Measurements from ENCODE around the gene DLG5. TPM values are rescaled to one million over a fixed set of nuclear protein-coding genes. Genes with fewer than 3 reads are reported as not detected.

DLG5 gene
- polyA plus RNA-seq, 3 donors, result 0.14 to 0.77 TPM; not detected in 1

GRCh38 chr10:77901743-77902142 lies 24.8 kb downstream of the DLG5 start:
- 93% methylated on average over 6 of the region's 6 CpGs for WGBS (ENCODE audit: insufficient coverage)
- Histone ChIP-seq H3K4me2 (replicated peaks; ENCODE audit: extremely low read depth, low read length, poor library complexity, severe bottlenecking) (no peak overlapping the region), H3K27me3 (ENCODE audit: control insufficient read depth in 2 of 2, insufficient read depth in 2 of 2, low read length in 2 of 2) (no peaks in the 10 kb centered on the region), H2AFZ (ENCODE audit: insufficient read depth, low read depth, low read length, poor library complexity, severe bottlenecking) (no peak overlapping the region), H3K4me3 (replicated peaks in 1 of 3; ENCODE audit: low read depth in 2 of 3, low read length in 3 of 3) (no peak overlapping the region), H4K20me1 (ENCODE audit: insufficient read depth, low read length) (no peaks in the 10 kb centered on the region), H3K79me2 (ENCODE audit: insufficient read depth, low read length) (no peaks in the 10 kb centered on the region), H3K27ac (ENCODE audit: low read depth in 1 of 2, low read length in 2 of 2) (no peak overlapping the region), H3K4me1 (ENCODE audit: control insufficient read depth in 1 of 2, insufficient read depth in 2 of 2, low read length in 2 of 2) (peaks cover 2 to 8% of the 10 kb centered on the region in 2 donors), H3K36me3 (replicated peaks in 1 of 2; ENCODE audit: control insufficient read depth in 1 of 2, insufficient read depth in 2 of 2, low read length in 2 of 2) (no peaks in the 10 kb centered on the region), H3K9me3 (replicated peaks in 1 of 2; ENCODE audit: control insufficient read depth in 1 of 2, insufficient read depth in 1 of 2, low read length in 2 of 2) (no peaks in the 10 kb centered on the region), H3K9ac (ENCODE audit: insufficient read depth, low read length, poor library complexity, severe bottlenecking) (no peak overlapping the region)
- H3K36me3 Mint-ChIP-seq, result no peaks in the 10 kb centered on the region
- no peak overlapping the region for H3K4me3 Mint-ChIP-seq
- H3K27ac Mint-ChIP-seq, result peak overlapping the region in 1 of 7 donors; percentile 3
- H3K27me3 Mint-ChIP-seq (ENCODE audit: low read depth in 3 of 3), result peaks cover 6 to 8% (median 6%) of the 10 kb centered on the region in 3 donors
- peaks cover 10% of the 10 kb centered on the region for H3K4me1 Mint-ChIP-seq
- intact Hi-C loops (cut with micrococcal nuclease), result no loop called here
- no peak for DNase-seq
- peaks cover 0 to 1% (median 0%) of the 10 kb centered on the region in 7 donors for H3K9me3 Mint-ChIP-seq
- TF ChIP-seq, protein P1, sequence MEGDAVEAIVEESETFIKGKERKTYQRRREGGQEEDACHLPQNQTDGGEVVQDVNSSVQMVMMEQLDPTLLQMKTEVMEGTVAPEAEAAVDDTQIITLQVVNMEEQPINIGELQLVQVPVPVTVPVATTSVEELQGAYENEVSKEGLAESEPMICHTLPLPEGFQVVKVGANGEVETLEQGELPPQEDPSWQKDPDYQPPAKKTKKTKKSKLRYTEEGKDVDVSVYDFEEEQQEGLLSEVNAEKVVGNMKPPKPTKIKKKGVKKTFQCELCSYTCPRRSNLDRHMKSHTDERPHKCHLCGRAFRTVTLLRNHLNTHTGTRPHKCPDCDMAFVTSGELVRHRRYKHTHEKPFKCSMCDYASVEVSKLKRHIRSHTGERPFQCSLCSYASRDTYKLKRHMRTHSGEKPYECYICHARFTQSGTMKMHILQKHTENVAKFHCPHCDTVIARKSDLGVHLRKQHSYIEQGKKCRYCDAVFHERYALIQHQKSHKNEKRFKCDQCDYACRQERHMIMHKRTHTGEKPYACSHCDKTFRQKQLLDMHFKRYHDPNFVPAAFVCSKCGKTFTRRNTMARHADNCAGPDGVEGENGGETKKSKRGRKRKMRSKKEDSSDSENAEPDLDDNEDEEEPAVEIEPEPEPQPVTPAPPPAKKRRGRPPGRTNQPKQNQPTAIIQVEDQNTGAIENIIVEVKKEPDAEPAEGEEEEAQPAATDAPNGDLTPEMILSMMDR (IDR thresholded peaks at IDR 0.05), result no peak

DNA sequence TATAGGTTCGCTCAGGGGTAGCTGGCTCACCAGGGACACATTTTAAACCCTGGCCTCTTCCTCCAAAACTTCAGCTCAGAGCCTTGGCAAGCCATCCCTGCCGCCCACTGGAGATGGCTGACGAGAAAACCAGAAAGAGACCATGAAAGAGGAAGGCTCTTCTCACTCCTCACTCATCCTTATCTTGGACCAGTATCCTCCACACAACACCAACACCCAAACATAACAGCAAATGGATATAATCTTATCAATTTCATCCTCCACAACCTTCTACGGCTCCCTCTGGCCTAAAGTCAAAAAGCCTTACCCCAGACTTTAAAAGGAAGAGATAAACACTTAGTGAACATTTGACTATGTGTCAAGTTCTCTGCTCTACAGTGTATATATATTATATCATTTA lies 26.9 kb downstream of the DLG5 start:
- Mint-ChIP-seq H3K4me3 (no peak overlapping the region), H3K27me3 (ENCODE audit: low read depth in 3 of 3) (peaks cover 6 to 9% (median 8%) of the 10 kb centered on the region in 3 donors), H3K4me1 (peaks cover 10% of the 10 kb centered on the region), H3K27ac (no peak overlapping the region), H3K36me3 (no peaks in the 10 kb centered on the region), H3K9me3 (peaks cover 0 to 1% (median 0%) of the 10 kb centered on the region in 7 donors)
- H3K9ac ChIP-seq (ENCODE audit: insufficient read depth, low read length, poor library complexity, severe bottlenecking), result no peak overlapping the region
- TF ChIP-seq, protein P1 (IDR thresholded peaks at IDR 0.05), result no peak
- 75% methylated on average over 3 of the region's 4 CpGs for WGBS (ENCODE audit: insufficient coverage)
- H2AFZ ChIP-seq (ENCODE audit: insufficient read depth, low read depth, low read length, poor library complexity, severe bottlenecking), result no peak overlapping the region
- no peaks in the 10 kb centered on the region for H3K9me3 ChIP-seq (replicated peaks in 1 of 2; ENCODE audit: control insufficient read depth in 1 of 2, insufficient read depth in 1 of 2, low read length in 2 of 2)
- H3K27me3 ChIP-seq (ENCODE audit: control insufficient read depth in 2 of 2, insufficient read depth in 2 of 2, low read length in 2 of 2), result no peaks in the 10 kb centered on the region
- H3K4me1 ChIP-seq (ENCODE audit: control insufficient read depth in 1 of 2, insufficient read depth in 2 of 2, low read length in 2 of 2), result peaks cover 2 to 8% of the 10 kb centered on the region in 2 donors
- H3K27ac ChIP-seq (ENCODE audit: low read depth in 1 of 2, low read length in 2 of 2), result no peak overlapping the region
- H3K79me2 ChIP-seq (ENCODE audit: insufficient read depth, low read length), result no peaks in the 10 kb centered on the region
- intact Hi-C loops (cut with micrococcal nuclease), result no loop called here
- H3K4me3 ChIP-seq (replicated peaks in 1 of 3; ENCODE audit: low read depth in 2 of 3, low read length in 3 of 3), result no peak overlapping the region
- no peak overlapping the region for H3K4me2 ChIP-seq (replicated peaks; ENCODE audit: extremely low read depth, low read length, poor library complexity, severe bottlenecking)
- H4K20me1 ChIP-seq (ENCODE audit: insufficient read depth, low read length), result no peaks in the 10 kb centered on the region
- H3K36me3 ChIP-seq (replicated peaks in 1 of 2; ENCODE audit: control insufficient read depth in 1 of 2, insufficient read depth in 2 of 2, low read length in 2 of 2), result no peaks in the 10 kb centered on the region
- no peak for DNase-seq

Data from CD14-positive monocyte (primary cell).